GM21447 (cell line): ENCODE results near the gene NEUROD4.

Experiments used
- ATAC-seq: cut with Tn5 transposase; IDR thresholded peaks from one replicate; pipeline ENCODE4 v1.9.1; 2021; ENCODE audit not compliant: unreplicated experiment

NEUROD4 gene

DNA sequence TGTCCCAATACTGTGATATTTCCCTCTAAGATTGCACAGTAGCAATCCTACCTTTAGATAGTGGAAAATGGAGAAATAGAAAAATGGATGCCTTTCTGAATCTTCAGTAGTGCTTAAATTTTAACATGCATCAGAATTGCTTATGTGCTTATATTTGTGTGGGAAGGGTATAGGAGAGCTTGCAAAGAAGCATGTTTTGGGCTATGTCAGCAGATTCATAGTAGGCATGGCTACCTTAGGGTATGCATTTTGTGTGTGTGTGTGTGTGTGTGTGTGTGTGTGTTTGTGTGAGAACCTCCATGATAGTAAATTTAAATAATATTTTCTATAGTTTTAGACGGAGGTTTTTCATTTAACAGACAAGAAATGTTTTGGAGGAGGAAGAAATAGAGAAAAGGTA is 38.3 kb downstream of the NEUROD4 start:
- no peak for ATAC-seq

DNA sequence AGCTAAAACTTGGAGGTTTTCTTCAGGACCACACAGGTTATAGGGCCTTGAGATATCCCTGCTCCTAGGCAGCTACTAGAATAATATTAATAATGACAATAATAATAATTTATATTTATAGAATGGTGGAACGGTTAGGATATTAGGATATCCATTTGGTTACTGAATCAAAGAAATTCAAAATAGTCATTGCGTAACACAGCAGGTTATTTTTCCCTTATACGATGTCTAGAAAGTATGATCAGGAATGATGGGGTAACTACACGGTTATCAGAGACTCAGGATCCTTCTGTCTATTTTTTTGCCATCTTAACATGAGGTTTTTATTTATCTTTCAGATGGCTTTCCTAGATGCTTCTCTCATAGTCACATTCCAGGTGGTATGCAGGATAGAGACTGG is 39.0 kb downstream of the NEUROD4 start:
- ATAC-seq: no peak

DNA sequence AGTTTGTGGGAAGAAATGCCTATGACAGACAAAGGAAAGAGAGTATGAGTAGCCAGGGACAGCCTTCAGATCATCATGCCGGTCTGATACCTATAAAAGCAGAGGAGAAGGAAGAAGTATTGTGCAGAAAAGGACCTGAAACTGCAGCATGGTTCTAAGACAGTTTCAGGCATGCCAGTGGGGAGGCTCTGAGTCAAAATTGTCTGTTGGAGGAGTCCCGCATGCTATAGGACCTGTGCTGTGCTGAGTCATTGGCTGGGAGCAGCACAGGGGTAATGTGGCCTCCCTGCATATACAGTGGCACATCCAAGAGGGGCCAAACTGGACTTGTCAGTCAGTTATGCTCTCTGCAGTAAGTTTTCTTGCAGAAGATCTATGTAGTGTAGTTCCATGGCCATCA is 40.7 kb downstream of the NEUROD4 start:
- peak; percentile 99 for ATAC-seq

DNA sequence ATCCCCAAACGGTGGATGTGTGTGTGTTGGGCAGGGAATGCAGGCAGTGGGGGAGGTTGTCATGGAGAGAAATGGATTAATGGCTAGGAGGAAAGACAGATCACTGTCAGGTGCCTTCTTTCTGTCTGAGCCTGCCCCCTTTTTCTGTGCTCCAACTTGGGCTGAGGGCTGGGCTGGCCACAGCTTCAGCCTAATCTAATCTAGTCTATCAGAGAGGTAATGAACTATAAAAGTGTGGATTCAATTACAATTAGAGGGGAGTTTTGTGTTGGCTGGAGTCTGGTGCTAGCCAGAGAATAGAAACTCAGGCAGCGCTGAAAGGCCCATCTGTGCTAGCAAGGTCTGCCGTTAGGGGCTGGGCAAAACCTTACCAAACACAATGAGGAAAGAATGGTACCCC is 41.2 kb downstream of the NEUROD4 start:
- ATAC-seq: no peak

DNA sequence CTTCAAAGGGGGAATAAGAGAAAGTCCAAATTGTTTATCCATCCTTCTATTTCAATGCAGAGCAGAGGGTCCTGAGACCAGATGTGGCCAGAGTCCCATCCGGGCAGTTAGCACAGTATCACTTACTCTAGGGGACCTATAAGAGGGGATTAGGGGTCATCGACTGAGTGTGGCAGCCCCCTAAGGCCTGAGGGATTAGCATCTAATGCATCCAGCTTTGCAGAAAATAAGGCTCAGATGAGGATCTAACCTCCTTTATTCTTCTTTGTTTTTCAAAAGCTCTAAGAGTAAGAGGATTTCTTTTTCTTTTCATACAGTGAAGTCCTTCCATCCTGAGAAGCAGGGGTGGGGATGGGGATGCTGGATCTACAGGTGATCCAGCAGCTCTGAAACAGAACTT is 43.5 kb downstream of the NEUROD4 start:
- ATAC-seq: no peak

DNA sequence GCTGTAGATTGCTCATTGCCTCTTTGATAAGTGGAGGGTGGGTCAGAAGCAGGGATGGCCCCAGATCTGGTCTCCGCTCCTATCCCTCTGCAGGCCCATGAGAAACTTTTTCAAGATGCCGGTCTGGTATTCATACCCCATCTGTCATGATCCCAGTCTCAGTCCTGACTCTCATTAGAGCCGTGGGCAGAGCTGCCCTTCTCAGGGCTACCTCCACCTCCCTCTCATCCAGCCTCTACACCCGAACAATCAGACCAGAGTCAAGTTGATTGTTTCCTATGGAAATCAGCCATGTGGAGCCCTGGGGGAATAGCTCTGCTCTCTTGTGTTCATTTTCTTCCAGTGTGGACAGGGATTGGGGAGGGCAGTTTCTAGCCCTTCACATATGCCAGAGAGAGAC is 45.8 kb downstream of the NEUROD4 start:
- ATAC-seq: no peak

DNA sequence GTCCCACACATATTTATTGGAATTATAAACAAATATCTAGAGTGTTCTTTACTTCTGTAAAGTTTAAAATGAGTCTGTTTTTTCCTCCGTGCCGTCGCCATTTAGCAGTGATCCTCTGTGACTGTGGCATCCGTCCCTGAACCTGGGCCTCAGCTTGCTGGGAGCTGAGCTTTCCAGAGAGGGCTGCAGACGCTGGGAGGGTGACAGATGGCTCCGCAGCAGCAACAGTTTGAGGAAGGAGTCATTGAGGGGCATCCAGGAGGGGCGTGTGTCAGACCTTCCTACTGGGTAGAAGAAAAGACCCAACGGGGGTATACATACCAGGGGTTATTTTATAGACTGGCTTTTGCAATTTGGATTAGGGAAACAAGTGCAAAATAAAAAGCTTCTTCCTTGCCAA is 47.9 kb downstream of the NEUROD4 start:
- ATAC-seq: no peak

DNA sequence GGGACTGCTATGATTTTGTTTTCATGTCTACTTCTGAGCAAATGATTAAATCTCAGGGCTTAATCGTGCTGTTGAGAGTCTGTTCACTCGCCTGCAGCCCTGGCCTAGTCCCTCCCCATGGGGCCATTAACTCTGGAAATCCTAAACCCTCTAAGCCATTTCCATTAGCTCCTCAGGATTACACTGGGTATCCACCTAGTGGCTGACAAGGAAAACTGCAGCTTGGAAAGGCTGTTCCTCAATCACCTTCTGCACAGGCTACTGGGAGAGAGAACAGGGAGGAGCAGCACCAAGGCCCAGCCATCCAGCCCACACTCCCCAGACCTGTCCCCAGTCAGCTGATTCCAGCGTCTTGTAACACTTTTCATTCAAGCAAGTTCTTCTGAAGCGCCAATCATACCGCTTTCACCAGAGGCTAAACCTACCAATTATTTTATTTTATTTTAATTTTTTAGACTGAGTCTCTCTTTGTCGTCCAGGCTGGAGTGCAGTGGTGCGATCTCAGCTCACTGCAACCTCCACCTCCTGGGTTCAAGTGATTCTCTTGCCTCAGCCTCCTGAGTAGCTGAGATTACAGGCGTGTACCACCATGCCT is 48.7 kb downstream of the NEUROD4 start:
- ATAC-seq: no peak

DNA sequence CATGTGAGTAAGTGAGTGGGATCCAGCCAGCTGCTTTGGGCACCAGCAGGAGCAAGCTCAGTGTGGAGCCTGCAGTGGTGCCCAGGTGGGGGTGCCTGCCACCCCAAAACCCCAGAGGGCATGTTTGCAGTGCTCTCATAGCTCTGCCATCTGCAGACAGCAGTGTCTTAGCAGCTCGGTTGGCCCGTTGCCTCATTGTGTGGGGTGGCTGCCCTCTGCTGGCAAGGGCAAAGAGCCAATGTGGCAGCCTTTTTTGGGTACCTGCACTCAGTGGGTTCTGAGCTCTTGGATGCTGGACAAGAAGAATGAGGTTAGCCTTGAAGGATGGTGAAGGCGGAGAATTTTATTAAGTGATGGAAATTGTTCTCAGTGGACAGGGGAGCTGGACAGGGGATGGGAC is 52.3 kb downstream of the NEUROD4 start:
- ATAC-seq: no peak

DNA sequence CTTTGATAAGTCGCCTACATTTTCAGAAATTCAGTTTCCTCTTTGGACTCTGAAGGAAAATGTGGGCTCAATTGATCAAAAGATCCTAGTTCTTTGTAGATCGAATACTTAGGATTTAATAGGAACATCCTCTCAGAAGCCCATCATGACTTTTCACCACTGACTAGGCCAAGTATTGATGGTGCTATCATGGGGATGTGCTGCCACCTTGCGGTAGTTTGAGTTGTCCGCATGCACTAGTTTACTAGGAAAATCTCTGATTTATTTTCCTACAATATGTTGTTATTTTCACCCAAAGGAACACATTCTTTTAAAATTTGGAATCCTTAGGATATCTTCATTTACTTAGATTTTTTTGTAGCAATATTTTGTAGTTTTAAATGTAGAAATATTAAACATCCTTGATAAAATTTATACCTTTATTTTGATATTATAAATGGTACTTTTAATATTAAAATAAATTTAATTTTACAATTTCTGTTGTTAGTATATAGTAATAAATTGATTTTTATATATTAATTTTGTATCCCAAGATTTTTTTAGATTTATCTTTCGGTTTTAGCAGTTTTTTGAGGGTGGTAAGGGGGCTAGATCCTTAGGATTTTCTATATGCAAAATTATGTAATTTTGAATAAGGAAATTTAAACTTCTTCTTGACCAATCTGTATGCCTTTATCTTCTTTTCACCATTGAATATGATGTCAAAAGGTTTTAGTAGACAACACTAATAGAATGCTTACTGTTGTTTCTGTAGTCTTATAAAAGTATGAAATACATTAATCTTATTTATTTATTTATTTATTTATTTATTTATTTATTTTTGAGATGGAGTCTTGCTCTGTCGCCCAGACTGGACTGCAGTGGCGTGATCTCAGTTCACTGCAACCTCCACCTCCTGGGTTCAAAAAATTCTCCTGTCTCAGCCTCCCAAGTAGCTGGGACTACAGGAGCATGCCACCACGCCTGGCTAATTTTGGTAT is 53.6 kb downstream of the NEUROD4 start:
- peak; percentile 56 for ATAC-seq

DNA sequence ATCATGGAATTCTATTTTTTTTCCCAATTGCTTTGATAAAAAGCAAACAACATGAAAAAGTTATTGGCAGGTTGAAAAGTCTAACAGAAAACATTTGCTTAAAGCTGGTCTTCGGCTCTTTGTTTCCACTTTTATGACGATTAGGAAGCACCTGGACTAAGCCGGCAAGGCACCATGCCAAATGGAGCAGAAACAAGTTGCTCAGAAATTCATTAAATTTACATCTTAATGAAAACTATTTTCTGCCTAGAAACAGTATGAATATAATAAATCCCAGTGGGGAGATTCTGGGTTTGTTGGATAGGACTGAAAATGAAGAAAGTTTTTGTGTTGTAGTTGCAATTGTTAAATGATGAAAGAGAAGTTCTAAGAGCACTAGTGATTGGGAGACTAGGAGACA is 55.0 kb downstream of the NEUROD4 start:
- ATAC-seq: no peak
